HUDEP-2 (cell line): ENCODE results near the gene SLC28A3.

Experiments used
- DNase-seq, 76 experiments: peaks; one replicate each; lab custom pipeline; 2025; ENCODE audit not compliant: unreplicated experiment in 76 of 76; lab: John Stamatoyannopoulos, UW

Gene SLC28A3

DNA sequence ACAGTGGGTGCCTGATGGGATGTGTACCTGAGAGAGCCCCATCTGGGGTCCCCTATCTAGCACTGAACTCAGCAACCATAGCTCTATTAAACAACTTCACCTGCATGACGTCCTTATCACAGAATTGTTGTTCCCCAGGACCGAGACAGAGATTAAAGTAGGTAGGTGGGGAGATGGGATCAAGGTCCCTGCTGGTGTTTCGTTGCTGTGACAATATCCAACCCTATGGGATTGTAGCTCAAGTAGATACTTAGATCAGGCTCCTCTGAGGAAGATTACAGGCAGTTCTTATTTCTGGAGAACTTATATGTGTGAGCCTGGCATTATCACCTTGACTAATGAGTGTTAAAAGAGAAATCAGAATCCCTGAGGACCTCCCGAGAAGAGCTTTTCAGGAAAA is 84.9 kb downstream of the SLC28A3 start:
- DNase-seq = no peak

DNA sequence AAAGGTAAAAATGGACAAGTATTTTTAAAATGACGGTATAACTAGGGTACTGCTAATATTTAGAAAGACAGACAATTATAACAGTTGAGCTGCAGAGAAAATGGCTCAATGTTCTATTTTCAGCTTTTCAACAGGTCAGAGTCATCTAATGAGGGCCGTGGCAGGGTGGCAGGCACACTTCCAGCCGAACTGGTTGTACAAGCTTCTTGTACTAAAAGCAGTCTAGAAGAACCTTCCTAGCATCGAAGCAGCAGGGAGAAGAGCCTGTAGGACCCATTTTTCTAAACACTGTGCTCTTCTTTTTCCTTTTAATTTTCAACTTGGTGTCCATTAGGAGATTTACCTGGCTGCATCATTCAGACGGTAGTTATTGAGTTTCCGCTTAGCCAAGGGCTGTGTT is 85.6 kb downstream of the SLC28A3 start:
- no peak for DNase-seq

DNA sequence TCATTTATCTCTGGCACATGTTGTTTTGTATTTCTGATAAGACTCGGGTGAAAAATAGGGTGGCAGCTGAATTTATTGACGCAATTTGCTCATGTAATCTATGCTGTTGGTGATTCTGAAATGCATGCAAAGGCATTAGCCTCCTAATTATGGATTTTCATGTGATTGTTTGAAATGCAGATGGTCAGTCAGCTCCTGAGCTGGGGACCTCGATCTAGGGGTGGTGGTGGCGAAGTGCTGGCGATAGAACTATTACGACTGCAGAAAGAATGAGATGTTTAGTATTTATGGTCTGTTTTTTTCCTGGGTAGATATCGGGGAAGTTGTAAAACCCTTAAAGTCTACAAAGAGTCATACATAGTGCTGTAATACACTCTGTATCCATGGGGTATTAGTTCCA is 88.6 kb downstream of the SLC28A3 start:
- DNase-seq = no peak

DNA sequence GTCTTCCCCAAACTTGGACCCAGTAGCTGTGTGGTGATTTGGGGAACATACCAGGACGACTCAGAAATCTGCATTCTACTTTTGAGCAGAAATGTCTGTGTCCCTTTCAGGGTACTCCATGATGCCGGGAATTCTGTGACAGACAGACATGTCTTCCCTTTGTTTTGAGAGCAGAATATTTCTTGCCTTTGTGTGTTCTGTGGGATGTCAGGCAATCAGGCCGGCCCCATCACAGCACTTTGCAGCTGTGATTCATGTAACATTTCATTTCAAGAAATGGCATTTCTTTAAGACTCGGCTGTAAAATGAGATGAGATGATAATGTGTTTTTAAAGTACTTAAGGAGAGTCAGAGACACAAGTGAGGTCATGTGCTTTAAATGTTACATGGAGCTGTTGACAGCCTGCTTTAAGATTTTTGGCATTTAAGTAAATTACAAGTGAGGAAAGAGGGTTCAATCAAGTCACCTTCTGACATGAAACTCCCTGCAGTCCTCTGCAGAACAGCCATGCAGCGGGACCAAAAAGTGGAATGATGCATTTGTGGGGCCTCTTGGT is 98.7 kb downstream of the SLC28A3 start:
- no peak for DNase-seq

DNA sequence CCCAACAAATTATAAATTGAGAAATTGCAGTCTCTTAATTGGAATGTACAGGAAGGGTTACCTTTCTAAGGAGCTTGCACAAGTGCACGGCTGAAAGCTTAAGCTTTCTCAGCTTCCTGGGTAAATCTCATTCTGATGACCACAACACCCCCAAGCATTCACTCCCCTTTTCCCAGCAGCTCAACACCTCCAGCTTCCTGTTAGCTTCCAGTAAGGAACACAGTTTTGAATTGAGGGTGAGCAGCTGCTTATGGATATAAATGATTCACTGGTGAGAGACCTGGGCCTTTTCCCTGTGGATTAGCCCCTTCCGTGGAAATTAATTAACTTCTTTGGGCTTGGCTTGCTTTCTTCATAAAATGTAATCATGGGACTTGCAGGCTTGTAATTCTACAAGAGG is 101.2 kb downstream of the SLC28A3 start:
- DNase-seq = no peak

DNA sequence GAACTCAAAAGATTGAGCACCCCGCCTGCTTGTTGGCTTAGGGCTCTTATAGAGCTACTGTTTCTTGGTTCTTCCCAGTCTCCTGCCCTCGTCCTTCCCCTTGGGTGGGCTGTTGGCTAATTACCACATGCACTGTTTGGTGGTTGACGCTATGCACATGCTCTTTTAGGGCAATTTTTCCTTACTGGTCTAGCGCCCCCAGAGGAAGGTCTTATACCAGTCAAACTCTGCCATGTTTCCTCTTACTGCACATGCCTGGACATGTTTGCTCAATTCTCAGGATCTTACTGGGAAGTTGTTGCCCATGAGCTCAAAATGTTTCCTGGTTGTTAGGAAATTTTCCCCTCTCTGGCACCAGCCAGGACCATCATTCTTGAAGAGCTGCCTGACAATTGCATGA is 101.9 kb downstream of the SLC28A3 start:
- peak in 3 of 76 experiments; percentile 2 to 6 (median 4) for DNase-seq

DNA sequence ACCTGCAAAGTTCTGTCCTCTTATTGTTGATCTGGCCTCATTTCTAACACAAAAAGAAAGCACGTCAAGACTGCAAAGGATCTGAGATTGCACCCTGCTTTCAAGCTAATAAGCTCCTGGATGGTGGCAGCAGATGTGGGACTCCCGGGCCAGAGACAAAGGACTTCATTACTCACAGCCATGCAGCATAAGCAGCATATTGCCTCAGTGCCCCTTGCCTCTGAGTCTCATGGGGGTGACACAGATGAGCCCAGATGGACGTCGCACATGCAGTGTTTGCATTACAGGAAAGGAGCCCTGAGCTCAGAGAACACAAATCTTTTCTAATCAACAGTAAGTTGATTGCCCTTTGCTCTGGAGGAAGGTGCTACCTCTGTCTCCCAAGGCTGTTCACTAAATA is 105.0 kb downstream of the SLC28A3 start:
- DNase-seq = no peak

DNA sequence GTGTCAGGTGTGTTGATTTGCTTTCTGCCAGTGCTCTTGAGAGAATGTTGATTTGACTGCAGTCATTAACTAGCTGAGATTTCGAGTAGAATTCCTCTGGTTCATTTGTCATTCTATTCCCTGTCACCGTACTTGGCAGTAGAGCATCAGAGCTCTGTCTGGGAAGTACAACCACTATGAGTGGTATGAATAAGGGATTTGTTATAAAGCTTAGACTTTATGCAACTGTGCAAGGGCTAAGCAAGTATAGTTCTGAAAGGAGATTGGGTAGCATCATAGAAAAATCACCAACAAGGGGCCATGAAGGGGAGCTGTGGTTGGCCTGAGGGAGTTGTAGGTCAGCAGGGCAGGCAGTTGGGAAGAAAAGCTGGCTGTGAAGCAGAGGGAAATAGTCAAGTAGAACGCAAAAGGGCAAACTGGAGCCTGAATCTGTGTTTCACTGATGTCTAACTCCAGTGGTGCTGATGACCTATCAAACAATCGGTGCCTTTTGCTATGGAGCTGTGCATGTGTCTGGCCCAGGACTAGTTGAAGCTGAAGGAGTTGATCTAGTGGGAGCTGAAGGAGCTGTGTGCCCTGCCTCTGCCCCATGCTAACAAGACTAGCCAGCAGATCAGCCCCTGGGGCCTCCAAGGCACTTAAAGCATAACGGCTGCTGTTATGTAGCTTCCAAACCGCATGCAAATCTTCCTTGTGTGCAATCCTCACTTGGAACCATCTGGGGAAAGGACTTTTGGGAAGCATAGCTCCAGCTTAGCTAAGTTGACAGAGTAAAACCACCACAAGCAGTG is 110.0 kb downstream of the SLC28A3 start:
- no peak for DNase-seq

DNA sequence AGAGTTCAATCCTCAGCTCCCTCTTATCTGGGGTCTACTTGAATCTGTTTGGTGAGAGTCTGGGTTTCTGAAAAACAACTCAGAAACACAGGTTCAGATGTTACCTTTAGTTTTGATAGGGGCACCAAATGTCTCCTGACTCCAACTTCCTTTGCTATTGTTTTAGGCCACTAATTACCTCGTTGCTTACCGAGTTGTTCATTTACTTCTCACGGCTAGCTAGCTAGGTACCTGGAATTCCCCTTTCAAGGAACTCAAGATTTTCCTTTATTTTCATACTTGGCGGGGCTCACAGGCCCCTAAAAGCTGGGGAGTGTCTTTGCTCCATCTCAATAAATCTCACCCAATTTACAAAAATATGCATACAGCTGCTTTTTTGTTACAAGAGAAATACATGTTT is 111.4 kb downstream of the SLC28A3 start:
- no peak for DNase-seq

DNA sequence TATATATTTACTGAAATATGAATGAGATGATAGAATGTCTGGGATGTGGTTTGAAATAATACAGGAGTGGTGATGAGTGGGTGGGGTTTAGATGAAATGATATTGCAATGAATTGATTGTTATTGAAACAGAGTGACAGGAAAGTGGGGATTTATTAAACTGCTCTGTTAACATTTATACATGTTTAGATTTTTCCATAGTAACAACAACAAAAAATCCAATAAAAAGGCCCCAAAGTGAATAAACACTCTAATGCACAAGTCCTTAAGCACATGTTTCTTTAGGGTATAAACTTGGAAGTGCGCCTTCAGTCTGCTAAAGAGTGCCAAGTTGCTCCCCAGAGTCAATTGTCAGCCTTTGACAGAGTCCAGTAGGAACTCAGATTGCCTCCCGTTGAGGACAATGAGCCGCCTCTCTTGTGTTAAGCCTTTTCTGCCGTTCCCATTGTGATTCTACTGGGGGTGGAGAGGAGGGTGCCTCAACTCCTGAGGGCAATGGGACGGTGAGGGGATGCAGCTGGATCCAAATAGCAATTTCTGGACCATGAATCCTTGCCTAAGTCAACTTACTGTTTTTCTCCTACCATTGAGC is 112.3 kb downstream of the SLC28A3 start:
- DNase-seq = no peak

DNA sequence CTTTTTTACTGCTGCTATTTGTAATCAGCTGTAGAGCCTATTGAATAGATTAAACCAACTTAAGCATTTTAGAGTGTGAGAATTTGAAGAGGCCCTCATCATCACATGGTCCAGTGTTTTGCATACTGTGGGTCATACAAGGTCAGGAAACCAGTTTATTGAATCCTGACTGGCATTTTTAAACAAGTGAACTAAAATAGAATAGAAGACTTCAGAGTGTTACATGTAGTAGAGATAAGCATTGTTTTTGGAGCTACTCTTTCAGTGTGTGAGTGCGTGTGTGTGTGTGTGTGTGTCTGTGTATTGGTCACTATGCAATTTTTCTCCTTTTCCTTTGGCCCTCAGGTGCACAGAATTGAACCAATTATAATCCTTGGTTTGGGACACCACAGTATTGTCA is 114.4 kb downstream of the SLC28A3 start:
- no peak for DNase-seq
